HG03060 (cell line): ENCODE results near the gene SENP1.
"Not testable (repeated sequence)": the region's sequence is repeated elsewhere in the genome, so short reads cannot be mapped to it uniquely, and the experiment has no call there.

Experiments used
- ATAC-seq: cut with Tn5 transposase; IDR thresholded peaks from one replicate; pipeline ENCODE4 v1.9.1; 2021; ENCODE audit warnings: low read depth, moderate number of reproducible peaks; ENCODE audit not compliant: unreplicated experiment

Gene SENP1

GRCh38 chr12:48105867-48106680 is at the start of gene SENP1:
SENP1 (minus strand) TSS chr12:48106079; CDS start chr12:48101472, 4,607 bp downstream.
- peak; percentile 45 for ATAC-seq

- no peak for ATAC-seq
Measured at GRCh38 chr12:48151103-48151771, 45.4 kb upstream of the SENP1 start.

DNA sequence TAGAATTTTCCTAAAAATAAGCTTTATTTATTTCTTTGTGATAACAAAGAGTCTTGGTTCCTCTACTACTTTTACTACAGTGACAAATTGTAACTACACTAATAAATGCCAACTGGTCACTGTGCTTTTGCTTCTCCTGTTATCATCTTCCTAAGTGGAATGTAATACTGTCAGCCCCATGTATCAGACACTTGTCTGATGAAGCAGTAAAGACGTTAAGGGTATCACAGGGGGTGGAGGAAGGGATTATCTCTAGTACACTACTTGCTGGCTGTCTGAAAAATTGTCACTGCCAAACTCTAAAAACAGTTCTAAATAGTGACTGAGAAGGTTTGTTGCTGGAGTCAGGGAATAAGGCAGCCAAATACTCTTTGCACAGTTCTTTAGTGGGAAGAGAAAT is 40.1 kb upstream of the SENP1 start:
- no peak for ATAC-seq

DNA sequence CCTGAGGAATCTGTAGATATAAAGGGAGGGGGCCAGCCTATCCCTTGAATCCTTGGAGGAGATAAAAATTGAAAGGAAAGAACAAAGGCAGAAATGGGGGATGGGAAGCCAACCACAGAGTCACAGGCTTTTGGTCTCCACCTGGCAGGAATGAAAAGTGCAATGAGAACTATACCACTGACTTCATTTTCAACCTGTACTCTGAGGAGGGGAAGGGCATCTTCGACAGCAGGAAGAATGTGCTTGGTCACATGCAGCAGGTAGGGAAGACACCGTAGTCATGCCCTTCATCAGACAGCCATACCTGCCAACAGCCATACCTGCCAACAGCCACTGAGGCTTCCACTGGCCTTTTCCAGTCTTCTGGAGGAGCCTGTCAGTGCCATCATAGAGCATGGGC is 38.0 kb upstream of the SENP1 start:
- ATAC-seq: no peak

- ATAC-seq: no peak
Measured at GRCh38 chr12:48142818-48143674, 37.2 kb upstream of the SENP1 start.

DNA sequence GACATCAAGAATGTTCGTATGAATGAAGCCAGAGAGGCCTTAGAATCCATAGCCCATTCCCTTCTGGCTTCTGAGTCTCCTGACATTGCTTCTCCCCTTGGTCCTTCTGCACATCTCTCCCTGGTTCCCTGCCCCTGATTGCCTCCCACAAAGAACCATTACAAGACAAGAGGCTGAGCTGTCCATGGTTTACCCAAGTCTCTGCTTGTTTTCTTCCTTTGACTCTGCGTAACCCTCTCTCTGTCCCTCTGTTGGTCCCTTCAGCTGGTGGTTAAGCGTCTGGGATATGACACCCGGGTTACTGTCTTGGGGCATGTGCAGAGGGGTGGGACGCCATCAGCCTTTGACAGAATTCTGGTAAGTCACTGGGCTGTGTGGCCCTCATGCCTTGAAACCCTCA is 29.1 kb upstream of the SENP1 start:
- no peak for ATAC-seq

DNA sequence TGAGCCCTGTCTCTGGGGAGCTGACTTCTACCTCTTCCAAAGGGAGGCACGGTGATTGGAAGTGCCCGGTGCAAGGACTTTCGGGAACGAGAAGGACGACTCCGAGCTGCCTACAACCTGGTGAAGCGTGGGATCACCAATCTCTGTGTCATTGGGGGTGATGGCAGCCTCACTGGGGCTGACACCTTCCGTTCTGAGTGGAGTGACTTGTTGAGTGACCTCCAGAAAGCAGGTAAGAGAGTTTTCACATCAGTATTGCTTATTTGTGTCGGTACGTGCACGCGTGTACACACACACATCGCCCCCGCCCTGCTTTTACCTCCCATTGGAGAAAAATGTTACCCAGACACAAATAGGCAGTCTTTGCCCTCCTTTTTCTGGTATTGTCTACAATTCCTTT is 26.9 kb upstream of the SENP1 start:
- ATAC-seq: no peak

- ATAC-seq: no peak
Measured at GRCh38 chr12:48131517-48131916, 25.6 kb upstream of the SENP1 start.

DNA sequence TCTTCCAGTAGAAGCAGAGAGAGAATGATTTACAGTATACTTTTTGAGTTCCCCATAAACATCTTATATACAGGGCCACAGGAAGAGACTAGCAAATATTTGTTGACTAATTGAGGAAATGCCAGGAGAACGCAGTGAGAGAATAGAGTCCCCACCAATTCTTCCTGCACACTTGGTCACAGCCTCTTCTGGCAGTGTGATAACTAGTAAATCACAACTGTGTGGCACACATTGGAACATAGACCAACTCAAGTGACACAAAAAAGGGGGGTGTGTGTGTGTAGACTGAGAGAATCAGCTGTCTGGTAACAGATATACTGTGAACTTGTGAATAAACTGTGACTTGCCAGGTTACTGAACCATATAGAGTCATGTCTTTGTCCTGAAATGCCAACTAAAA is 23.5 kb upstream of the SENP1 start:
- no peak for ATAC-seq

DNA sequence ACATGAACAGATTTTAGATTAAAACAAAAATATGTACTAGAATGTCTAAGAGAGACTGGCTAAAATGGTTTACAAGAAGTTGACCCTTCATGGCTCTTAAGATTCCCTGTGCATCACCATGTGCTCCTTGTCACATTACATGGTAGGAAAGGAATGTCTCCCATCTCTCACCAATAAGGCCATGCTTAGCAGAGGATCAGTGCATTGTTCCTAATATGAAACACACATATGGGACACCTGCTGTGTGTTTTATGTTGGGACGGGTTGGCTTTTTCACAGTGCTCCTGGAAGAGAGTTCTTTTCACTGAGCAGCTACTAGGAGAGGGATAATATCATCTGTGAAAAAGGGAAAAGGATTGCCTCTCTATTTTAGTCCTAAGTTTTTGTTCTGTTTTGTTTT is 22.9 kb upstream of the SENP1 start:
- ATAC-seq: no peak

DNA sequence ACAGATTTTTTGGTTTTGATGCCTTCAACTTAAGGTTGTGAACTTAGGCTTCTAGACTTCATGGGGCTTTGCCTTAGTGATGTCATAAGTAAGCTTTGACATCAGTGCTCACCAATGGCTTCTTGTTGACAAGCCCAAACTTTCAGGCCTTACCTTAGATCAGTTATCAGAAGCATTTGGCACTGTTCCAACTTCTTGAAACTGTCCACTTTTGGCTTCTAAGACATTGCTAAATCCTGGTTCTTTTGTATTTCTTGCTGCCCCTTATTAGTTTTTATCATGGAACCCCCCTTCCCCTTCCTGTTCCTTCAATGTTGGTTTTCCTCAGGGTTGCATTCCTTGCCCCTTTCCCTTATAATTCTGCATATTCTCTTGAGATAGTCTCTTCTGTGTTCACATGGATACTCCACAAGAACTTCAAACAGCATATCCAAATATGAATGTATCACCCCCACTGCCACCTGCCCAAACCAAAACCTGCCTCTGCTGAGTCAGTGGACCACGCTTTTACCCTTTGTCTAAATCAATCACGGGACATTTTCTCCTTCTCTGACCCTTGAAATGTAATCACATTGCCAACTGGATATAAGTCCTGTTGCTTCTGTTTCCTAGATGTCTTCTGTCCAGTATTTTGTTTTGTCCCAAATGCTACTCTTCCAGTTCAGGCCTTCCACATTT is 21.2 kb upstream of the SENP1 start:
- no peak for ATAC-seq

- ATAC-seq: no peak
Measured at GRCh38 chr12:48125985-48126384, 20.1 kb upstream of the SENP1 start.

DNA sequence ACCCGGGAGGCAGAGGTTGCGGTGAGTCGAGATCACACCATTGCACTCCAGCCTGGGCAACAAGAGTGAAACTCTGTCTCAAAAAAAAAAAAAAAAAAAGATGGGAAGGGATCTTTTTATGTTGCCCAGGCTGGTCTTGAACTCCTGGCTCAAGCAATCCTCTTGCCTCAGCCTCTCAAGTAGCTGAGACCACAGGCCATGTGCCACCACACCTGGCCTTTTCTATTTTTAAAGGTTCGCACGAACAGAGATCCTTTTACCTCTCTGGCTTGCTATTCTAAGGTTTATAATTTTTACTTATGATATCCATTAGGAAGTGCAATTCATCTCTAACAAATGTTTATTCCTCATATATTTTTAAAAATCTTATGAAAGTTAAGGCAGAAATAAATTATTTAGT is 19.7 kb upstream of the SENP1 start:
- ATAC-seq: not testable (repeated sequence)

GRCh38 chr12:48123169-48123568 is 17.3 kb upstream of the SENP1 start:
- no peak for ATAC-seq

DNA sequence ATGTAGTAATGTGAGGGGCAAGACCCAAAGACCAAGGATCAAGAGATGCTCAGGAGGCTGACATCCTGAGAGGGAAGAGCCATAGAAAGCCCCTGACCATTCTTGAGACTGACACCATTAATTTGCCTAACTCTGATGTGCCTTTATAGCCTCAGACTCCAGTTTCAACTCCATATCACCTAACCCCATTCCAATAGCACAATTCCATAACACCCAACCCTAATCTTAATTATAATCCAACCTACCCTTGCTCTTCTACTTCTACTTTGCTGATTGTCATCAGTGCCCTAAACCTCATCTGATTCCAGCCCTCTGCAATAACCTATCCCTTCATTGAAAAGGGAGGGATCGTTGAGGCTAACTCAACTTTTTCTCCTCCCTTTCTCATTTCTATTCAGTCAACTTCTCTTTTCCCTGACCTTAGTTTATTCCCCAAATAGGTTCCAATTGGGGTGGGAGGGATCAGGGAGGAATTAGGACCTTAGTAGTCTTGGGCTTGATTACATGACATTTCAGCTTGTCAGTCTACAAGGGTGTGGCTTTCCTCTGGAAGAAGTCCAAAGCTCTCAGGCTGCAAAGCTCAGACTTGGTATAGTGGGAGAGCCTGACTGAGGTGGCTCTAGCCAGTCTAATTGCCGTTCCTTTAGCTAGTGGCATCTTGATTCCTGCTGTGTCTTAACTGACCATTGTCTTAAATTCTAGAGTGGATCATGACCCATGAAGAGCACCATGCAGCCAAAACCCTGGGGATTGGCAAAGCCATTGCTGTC is 16.4 kb upstream of the SENP1 start:
- no peak for ATAC-seq

DNA sequence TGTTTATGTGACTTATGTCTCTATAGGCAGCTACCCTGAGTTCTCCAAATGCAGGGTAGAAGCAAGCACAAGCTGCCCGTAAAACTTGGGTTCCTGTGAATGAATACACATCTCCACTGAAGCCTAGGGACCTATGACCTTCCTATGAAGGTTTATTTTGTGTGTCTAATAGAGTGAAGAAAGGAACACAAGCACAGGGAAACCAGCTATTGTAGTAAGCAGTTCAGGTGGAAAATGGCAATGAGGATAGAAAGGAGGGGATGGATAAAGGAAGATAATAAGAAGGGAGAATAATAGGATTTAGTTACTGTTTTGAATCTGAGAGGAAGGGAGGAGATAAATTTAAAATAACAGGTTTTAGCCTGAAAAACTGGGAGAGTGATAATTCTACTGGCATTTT is 15.6 kb upstream of the SENP1 start:
- no peak for ATAC-seq

DNA sequence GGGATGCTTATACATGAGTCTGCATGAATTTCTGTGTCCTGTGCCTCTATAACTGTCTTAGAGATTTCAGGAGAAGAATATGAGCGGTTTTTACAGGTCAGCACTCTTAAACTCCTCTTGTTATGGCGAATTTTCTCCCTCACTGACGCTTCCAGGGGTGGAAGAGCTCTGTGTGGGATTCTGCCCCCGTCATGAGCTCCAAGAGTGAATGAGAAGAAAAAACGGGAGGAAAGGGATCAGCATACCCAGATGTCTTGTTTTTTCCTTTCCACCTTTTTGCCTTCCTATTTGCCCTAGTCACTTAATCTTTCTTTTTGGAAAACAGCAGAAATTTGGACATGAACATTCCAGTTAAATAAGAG is 13.9 kb upstream of the SENP1 start:
- no peak for ATAC-seq

DNA sequence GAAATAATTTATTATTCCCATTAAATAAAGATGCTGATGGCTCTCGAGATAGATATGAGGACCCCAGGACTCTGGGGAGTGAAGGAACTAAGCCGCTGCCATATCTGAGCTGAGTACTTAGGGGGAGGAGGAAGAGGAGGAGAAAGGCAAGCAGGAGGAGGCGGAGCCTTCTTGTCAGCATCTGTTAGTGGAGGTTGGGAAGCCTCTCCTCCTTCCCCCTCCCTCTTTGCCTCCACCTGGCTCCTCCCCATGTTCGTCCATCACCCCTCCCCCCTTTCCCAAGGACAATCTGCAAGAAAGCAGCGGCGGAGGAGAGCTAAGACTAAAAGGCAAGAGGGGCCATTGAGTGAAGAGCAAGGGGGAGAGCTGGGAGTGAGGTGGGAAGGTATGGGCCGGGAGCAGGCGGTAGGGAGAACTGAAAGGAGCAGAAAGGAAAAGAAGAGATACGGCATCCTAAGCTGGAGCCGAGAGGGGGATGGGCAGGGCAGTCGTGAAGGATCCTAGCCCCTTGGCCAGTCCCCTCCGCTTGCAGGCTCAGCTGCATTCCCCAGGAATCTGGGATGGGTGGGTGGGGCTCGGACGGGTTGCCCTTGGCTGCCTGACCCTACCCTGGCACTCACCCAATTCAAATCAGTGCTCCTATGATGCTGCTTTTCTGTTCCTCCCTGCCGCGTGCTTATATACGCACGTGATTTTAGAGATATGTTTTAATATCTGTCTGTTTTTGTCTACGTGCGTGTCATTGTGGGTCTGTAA is 13.4 kb upstream of the SENP1 start, which contains the start of gene PFKM:
Gene PFKM (plus strand): TSS at position 287 of the 756 bp plus-strand sequence. CDS start 3,411 bp downstream, outside the sequence.
- peak; percentile 95 for ATAC-seq

- ATAC-seq: no peak
Measured at GRCh38 chr12:48118284-48118871, 12.5 kb upstream of the SENP1 start.
